Tibial nerve (tissue), 4 donors: ENCODE measurements around the gene ANO10.

Experiments
- CTCF ChIP-seq, 5 experiments: fragments of 200-600 bp in 3 of 5; fragments of 450-650 bp in 2 of 5; sonication (generic) in 3 of 5; IDR thresholded peaks; one replicate each; pipeline ENCODE4 v1.5.1; 2016 to 2019; ENCODE audit warnings: antibody characterized with exemption in 5 of 5, mild to moderate bottlenecking in 3 of 5, moderate library complexity in 2 of 5
- EP300 ChIP-seq, 2 donors: sonication (generic); formaldehyde crosslinking; IDR thresholded peaks; one replicate each; pipeline ENCODE4 v1.6.1; 2017; ENCODE audit warnings: antibody characterized with exemption in 2 of 2, mild to moderate bottlenecking in 1 of 2
- POLR2A ChIP-seq, 2 donors: fragments of 450-650 bp; IDR thresholded peaks; one replicate each; pipeline ENCODE4 v1.6.1; 2017; ENCODE audit warnings: antibody characterized with exemption in 2 of 2, mild to moderate bottlenecking in 2 of 2, moderate library complexity in 2 of 2

- TF ChIP-seq EP300 (IDR thresholded peaks at IDR 0.05), result no peak
- no peak for TF ChIP-seq CTCF (IDR thresholded peaks at IDR 0.05)
- no peak for TF ChIP-seq POLR2A (IDR thresholded peaks at IDR 0.05)
These were observed 278.0 kb downstream of the ANO10 start for GRCh38 chr3:43343815-43344214.
